H1 (cell line): ENCODE results near the gene CDC37. TPM values are rescaled to one million over a fixed set of nuclear protein-coding genes. Genes with fewer than 3 reads are reported as not detected.

Experiments used
- CTCF ChIA-PET: fragments of 300-600 bp; sonication (Branson Sonifier 250); formaldehyde crosslinking; loops from one replicate; lab custom pipeline; 2021; ENCODE audit not compliant: partially characterized antibody; lab: Charles Lee
- POLR2A ChIA-PET: fragments of 300-600 bp; sonication (Branson Sonifier 250); formaldehyde crosslinking; loops from one replicate; lab custom pipeline; 2021; ENCODE audit warnings: inconsistent platforms; ENCODE audit not compliant: partially characterized antibody; lab: Charles Lee
- DNase-seq, 2 experiments: peaks; one replicate each; pipeline versions ENCODE4 v3.0.0 to v3.0.0-alpha.2; 2010 to 2022; ENCODE audit warnings: low spot score in 2 of 2, low read depth in 1 of 2, mixed read lengths in 1 of 2
- FAIRE-seq: peaks from 2 replicates; lab custom pipeline; 2011; peaks lifted over from hg19 to GRCh38; lab: Jason Lieb, UNC
- H2AFZ ChIP-seq: 2 replicates; pipeline ENCODE4 v1.8.1; 2012; ENCODE audit warnings: low read length, inconsistent platforms
- H2AK5ac ChIP-seq: 2 replicates; pipeline ENCODE4 v1.6.1; 2013; ENCODE audit warnings: low read depth, low read length
- H2BK120ac ChIP-seq: replicated peaks from 2 replicates; pipeline ENCODE3; 2013; ENCODE audit warnings: low read depth, low read length, inconsistent platforms
- H2BK12ac ChIP-seq: 2 replicates; pipeline ENCODE4 v1.6.1; 2013; ENCODE audit warnings: low read depth, low read length
- H2BK15ac ChIP-seq: 2 replicates; pipeline ENCODE4 v1.6.1; 2013; ENCODE audit warnings: low read length
- H2BK20ac ChIP-seq: 2 replicates; pipeline ENCODE4 v1.6.1; 2013; ENCODE audit warnings: low read length
- H2BK5ac ChIP-seq: 2 replicates; pipeline ENCODE4 v1.6.1; 2013; ENCODE audit warnings: low read depth, low read length
- H3K14ac ChIP-seq: 2 replicates; pipeline ENCODE4 v1.6.1; 2013; ENCODE audit warnings: inconsistent platforms; ENCODE audit not compliant: insufficient read length
- H3K18ac ChIP-seq: 2 replicates; pipeline ENCODE4 v1.6.1; 2013; ENCODE audit warnings: low read length; ENCODE audit errors: extremely low read depth
- H3K23ac ChIP-seq: 2 replicates; pipeline ENCODE4 v1.6.1; 2013; ENCODE audit warnings: inconsistent platforms; ENCODE audit not compliant: insufficient read length
- H3K23me2 ChIP-seq: 2 replicates; pipeline ENCODE4 v1.6.1; 2013; ENCODE audit warnings: low read depth, low read length
- H3K27ac ChIP-seq: 2 replicates; pipeline ENCODE4 v1.6.1; 2011; ENCODE audit warnings: low read depth, low read length, inconsistent platforms
- H3K27me3 ChIP-seq, 4 experiments: replicated peaks in 1 of 4; 1 replicate in 1 of 4; 2 replicates in 3 of 4; pipeline versions ENCODE4 v1.6.1 to v1.8.1; 2011 to 2013; ENCODE audit warnings: low read length in 3 of 4, mild to moderate bottlenecking in 3 of 4, inconsistent platforms in 2 of 4, mixed read lengths in 2 of 4, moderate library complexity in 1 of 4; ENCODE audit not compliant: control insufficient read depth in 3 of 4, insufficient read depth in 3 of 4; ENCODE audit errors: extremely low read depth in 1 of 4
- H3K36me3 ChIP-seq, 4 experiments: 2 replicates each; pipeline versions ENCODE4 v1.6.1 to v1.8.1; 2011 to 2013; ENCODE audit warnings: mild to moderate bottlenecking in 4 of 4, low read length in 3 of 4, moderate library complexity in 2 of 4, control low read depth in 1 of 4, inconsistent platforms in 1 of 4; ENCODE audit not compliant: insufficient read depth in 4 of 4, control insufficient read depth in 2 of 4
- H3K4ac ChIP-seq: replicated peaks from 2 replicates; pipeline ENCODE3; 2013; ENCODE audit warnings: low read length, low read depth, mixed read lengths, inconsistent platforms; ENCODE audit not compliant: insufficient read length
- H3K4me1 ChIP-seq, 4 experiments: replicated peaks in 1 of 4; 1 replicate in 1 of 4; 2 replicates in 3 of 4; pipeline versions ENCODE4 v1.6.1 to v1.8.1; 2011 to 2013; ENCODE audit warnings: low read length in 3 of 4, inconsistent platforms in 2 of 4, mixed read lengths in 1 of 4; ENCODE audit not compliant: insufficient read depth in 4 of 4, control insufficient read depth in 3 of 4
- H3K4me2 ChIP-seq, 2 experiments: 2 replicates each; pipeline versions ENCODE4 v1.6.1 to v1.8.1; 2011 to 2013; ENCODE audit warnings: low read depth in 2 of 2, low read length in 2 of 2, control low read depth in 1 of 2, inconsistent platforms in 1 of 2, mild to moderate bottlenecking in 1 of 2; ENCODE audit not compliant: insufficient read depth in 1 of 2
- H3K4me3 ChIP-seq, 4 experiments: fragments of 200-600, 300-600 bp in 1 of 4; sonication (generic), shearing (Covaris generic), sonication (Bioruptor Twin) in 1 of 4; 2 replicates each; pipeline versions ENCODE4 v1.5.1 to v1.8.1; 2011 to 2016; ENCODE audit warnings: low read length in 4 of 4, low read depth in 3 of 4, control low read depth in 2 of 4, inconsistent platforms in 2 of 4, mild to moderate bottlenecking in 2 of 4, mixed read lengths in 1 of 4, moderate library complexity in 1 of 4; ENCODE audit not compliant: insufficient read depth in 2 of 4; ENCODE audit errors: extremely low read depth in 1 of 4
- H3K56ac ChIP-seq: replicated peaks from 2 replicates; pipeline ENCODE3; 2013; ENCODE audit warnings: low read depth, mild to moderate bottlenecking, mixed read lengths, low read length, inconsistent platforms; ENCODE audit not compliant: insufficient read length
- H3K79me1 ChIP-seq: 2 replicates; pipeline ENCODE4 v1.6.1; 2013; ENCODE audit warnings: low read depth, low read length, control low read depth
- H3K79me2 ChIP-seq, 2 experiments: 2 replicates each; pipeline versions ENCODE4 v1.6.1 to v1.8.1; 2012 to 2013; ENCODE audit warnings: low read length in 2 of 2, mild to moderate bottlenecking in 2 of 2, inconsistent platforms in 1 of 2; ENCODE audit not compliant: insufficient read depth in 2 of 2, control insufficient read depth in 1 of 2
- H3K9ac ChIP-seq, 4 experiments: replicated peaks in 1 of 4; 1 replicate in 1 of 4; 2 replicates in 3 of 4; pipeline versions ENCODE4 v1.6.1 to v1.8.1; 2011 to 2013; ENCODE audit warnings: low read depth in 3 of 4, low read length in 3 of 4, control low read depth in 2 of 4, mild to moderate bottlenecking in 2 of 4, moderate library complexity in 2 of 4, inconsistent platforms in 1 of 4; ENCODE audit errors: extremely low read depth in 1 of 4
- H3K9me3 ChIP-seq, 2 experiments: 2 replicates each; pipeline versions ENCODE4 v1.6.1 to v1.8.1; 2012 to 2013; ENCODE audit warnings: mild to moderate bottlenecking in 2 of 2, moderate library complexity in 2 of 2, control low read depth in 1 of 2, inconsistent platforms in 1 of 2, low read depth in 1 of 2, low read length in 1 of 2, mixed read lengths in 1 of 2; ENCODE audit not compliant: insufficient read depth in 2 of 2
- H4K20me1 ChIP-seq, 2 experiments: replicated peaks in 1 of 2; 2 replicates each; pipeline versions ENCODE3 to v1.8.1; 2011 to 2013; ENCODE audit warnings: inconsistent platforms in 2 of 2, low read length in 2 of 2, mild to moderate bottlenecking in 1 of 2; ENCODE audit not compliant: insufficient read depth in 2 of 2, control insufficient read depth in 1 of 2
- H4K5ac ChIP-seq: 2 replicates; pipeline ENCODE4 v1.6.1; 2013; ENCODE audit warnings: low read length, low read depth, mixed read lengths, inconsistent platforms; ENCODE audit not compliant: insufficient read length
- H4K8ac ChIP-seq: 2 replicates; pipeline ENCODE4 v1.8.0; 2013; ENCODE audit warnings: mild to moderate bottlenecking, moderate library complexity, low read length, inconsistent platforms; ENCODE audit not compliant: insufficient read depth; ENCODE audit errors: extremely low read depth
- H4K91ac ChIP-seq: replicated peaks from 2 replicates; pipeline ENCODE3; 2013; ENCODE audit warnings: low read length, mixed read lengths, inconsistent platforms; ENCODE audit not compliant: insufficient read length
- CHD2 ChIP-seq: IDR thresholded peaks from 2 replicates; pipeline ENCODE4 v1.6.1; 2012; ENCODE audit warnings: low read length, improper control_type of control experiment
- CREB1 ChIP-seq: IDR thresholded peaks from 2 replicates; pipeline ENCODE4 v1.6.1; 2012; ENCODE audit warnings: inconsistent platforms
- CTCF ChIP-seq, 3 experiments: IDR thresholded peaks; 1 replicate in 2 of 3; 2 replicates in 1 of 3; pipeline versions ENCODE4 v1.5.1 to v1.6.1; 2011; ENCODE audit warnings: low read length in 3 of 3, mild to moderate bottlenecking in 3 of 3, inconsistent platforms in 2 of 3, low read depth in 1 of 3, moderate library complexity in 1 of 3; ENCODE audit not compliant: insufficient read depth in 1 of 3; ENCODE audit errors: control extremely low read depth in 1 of 3
- HDAC6 ChIP-seq: IDR thresholded peaks from one replicate; pipeline ENCODE4 v1.7.1; 2012; ENCODE audit warnings: low read depth, mild to moderate bottlenecking, inconsistent platforms, low read length, moderate library complexity
- JUN ChIP-seq: IDR thresholded peaks from 2 replicates; pipeline ENCODE4 v1.6.1; 2011; ENCODE audit warnings: low read depth, mild to moderate bottlenecking, improper control_type of control experiment, low read length
- KDM1A ChIP-seq: fragments of 200-600, 300-600 bp; sonication (generic); IDR thresholded peaks from 2 replicates; pipeline ENCODE4 v1.7.1; 2016; ENCODE audit warnings: mild to moderate bottlenecking, low read length, borderline replicate concordance
- MAX ChIP-seq: IDR thresholded peaks from 2 replicates; pipeline ENCODE4 v1.6.1; 2012; ENCODE audit warnings: inconsistent platforms
- SIX5 ChIP-seq: IDR thresholded peaks from 2 replicates; pipeline ENCODE4 v1.6.1; 2011; ENCODE audit warnings: mild to moderate bottlenecking, low read depth, low read length
- SP1 ChIP-seq: IDR thresholded peaks from 2 replicates; pipeline ENCODE4 v1.6.1; 2011; ENCODE audit warnings: low read depth, low read length
- TAF7 ChIP-seq: optimal IDR thresholded peaks from 2 replicates; pipeline ENCODE3; 2011; ENCODE audit warnings: low read depth, mild to moderate bottlenecking, inconsistent platforms, low read length, moderate library complexity, borderline replicate concordance
- ZNF274 ChIP-seq: IDR thresholded peaks from 2 replicates; pipeline ENCODE4 v1.7.0; 2012; ENCODE audit warnings: low read length, borderline replicate concordance; ENCODE audit errors: extremely low read depth
- WGBS, 2 experiments: shearing (Covaris generic) in 1 of 2; methylation state at CpG; one replicate each; pipeline versions ENCODE4 v1.1.6 to v1.1.7; 2013 to 2015; ENCODE audit warnings: low lambda C conversion rate in 2 of 2, mixed read lengths in 2 of 2, inconsistent platforms in 1 of 2, low coverage in 1 of 2, missing lambda C conversion rate in 1 of 2; ENCODE audit not compliant: insufficient replicate concordance in 2 of 2, insufficient coverage in 1 of 2, insufficient read length in 1 of 2; ENCODE audit errors: extremely low coverage in 1 of 2, missing lambda C conversion rate in 1 of 2; 5-methylcytosine and 5-hydroxymethylcytosine counted together
- polyA plus RNA-seq, 7 experiments: library from polyadenylated mRNA; depleted of rRNA in 3 of 7; stranded (reverse) in 5 of 7; unstranded in 2 of 7; fragments of >200 nt in 5 of 7; fragments of 200-250 nt in 2 of 7; gene quantifications; 1 replicate in 5 of 7; 2 replicates in 1 of 7; 4 replicates in 1 of 7; pipeline versions ENCODE4 v1.2.1 to v1.2.3, GENCODE V29; 2011 to 2013; ENCODE audit warnings: missing spikeins in 2 of 7, mixed read lengths in 2 of 7
- total RNA-seq: library from RNA; stranded (reverse); fragmentation: NEBNext Ultra II Directional; extraction: Animal tissue kit (Norgen Biotek cat#: 25700); gene quantifications from 2 replicates; pipeline ENCODE4 v1.2.1, GENCODE V29; 2021

CDC37 gene
- total and polyA plus RNA-seq, 2 of the 8 experiments (the other 6 are each of a cell fraction or from before 2014, with no cell fraction given): 162 to 181 TPM

DNA sequence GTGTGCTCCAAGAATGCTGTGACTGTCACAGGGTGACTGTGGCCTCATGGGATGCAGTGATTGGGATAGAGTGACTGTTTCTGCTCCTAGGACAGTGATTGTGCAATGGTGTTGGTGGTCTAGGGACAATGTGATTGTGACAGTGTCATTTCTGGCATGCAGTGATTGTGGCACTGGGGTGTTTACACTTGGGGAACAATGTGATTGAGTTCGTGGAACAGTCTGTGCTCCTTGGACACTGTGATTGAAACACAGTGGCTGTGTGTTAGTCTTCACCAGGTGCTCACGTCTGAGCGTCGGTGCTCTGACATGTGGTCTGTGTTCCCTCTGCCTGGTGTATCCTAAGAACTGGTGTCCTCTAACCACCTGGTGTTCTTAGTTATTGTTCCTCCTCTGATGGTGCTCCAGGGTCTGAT, 18.7 kb upstream of the CDC37 start:
- Histone ChIP-seq H2AFZ (no peak overlapping the region), H2BK5ac (0 out of 2 replicates have a peak overlapping the region, but pooled peaks have one; percentile 48), H3K4ac (no peak overlapping the region), H4K91ac (no peak overlapping the region), H3K79me2 (no peaks in the 10 kb centered on the region), H3K27me3 (peaks cover 50 to 93% (median 83%) of the 10 kb centered on the region in 4 experiments), H3K9ac (no peak overlapping the region), H4K8ac (no peak overlapping the region), H2BK12ac (peak overlapping the region; percentile 68; the same call in 1 of the 2 replicates), H4K20me1 (peaks cover 0 to 19% of the 10 kb centered on the region in 2 experiments), H3K9me3 (no peaks in the 10 kb centered on the region), H3K14ac (no peak overlapping the region), H3K56ac (no peak overlapping the region), H3K4me2 (no peak overlapping the region; a peak in 1 of 4 replicates), H2AK5ac (0 out of 2 replicates have a peak overlapping the region, but pooled peaks have one; percentile 4), H2BK120ac (no peak overlapping the region), H3K27ac (no peak overlapping the region), H3K4me3 (no peak overlapping the region), H3K36me3 (no peaks in the 10 kb centered on the region), H3K23ac (no peak overlapping the region), H3K23me2 (peaks cover 14% of the 10 kb centered on the region; the same call in 1 of the 2 replicates), H2BK20ac (no peak overlapping the region), H3K18ac (no peak overlapping the region), H3K4me1 (peaks cover 5 to 31% (median 13%) of the 10 kb centered on the region in 4 experiments), H3K79me1 (no peaks in the 10 kb centered on the region), H4K5ac (no peak overlapping the region), H2BK15ac (peak overlapping the region; percentile 67; the same call in 1 of the 2 replicates)
- ChIA-PET POLR2A (interaction anchor here (0.8 kb wide), 1 partner anchor 22 kb away, joined by 3 read pairs; no protein-coding TSS in a partner anchor), CTCF (interaction anchor here (0.9 to 6.7 kb wide), 8 partner anchors 7 to 140 kb away, joined by 4 to 67 read pairs (median 12); partner anchors contain the start of gene CDC37)
- WGBS, 2 experiments: 82% methylated on average over 4 of the region's 4 CpGs; no CpG with 5 or more reads in 1 of the 2 experiments
- DNase-seq (no peak), FAIRE-seq (no peak)
- TF ChIP-seq CTCF (IDR thresholded peaks at IDR 0.05; ENCODE audit: control extremely low read depth in 1 of 3, insufficient read depth in 1 of 3, low read depth in 1 of 3, low read length in 3 of 3) (no peak), SP1 (no peak), MAX (no peak), CHD2 (no peak), KDM1A (no peak), SIX5 (no peak), HDAC6 (no peak), ZNF274 (no peak), CREB1 (no peak), JUN (no peak), TAF7 (no peak)
